ENCODE measurements around the gene C11orf24.

GRCh38 chr11:68269414-68270081, 2.2 kb downstream of the C11orf24 start:
- TF ChIP-seq POLR2AphosphoS5 (IDR thresholded peaks at IDR 0.05; ENCODE audit: low read depth, low read length) = no peak
- no peak for TF ChIP-seq CEBPB (IDR thresholded peaks at IDR 0.05; ENCODE audit: low read depth)
- no peak for TF ChIP-seq CTCF (IDR thresholded peaks at IDR 0.05 in 2 of 3, conservative IDR thresholded peaks at IDR 0.05 in 1 of 3; ENCODE audit: borderline replicate concordance in 1 of 3, insufficient read depth in 1 of 3, low read depth in 2 of 3, low read length in 2 of 3)
